GM18873 (cell line): ENCODE results near the gene RABGGTA.

ENCODE experiments used
- ATAC-seq: cut with Tn5 transposase; IDR thresholded peaks from one replicate; pipeline ENCODE4 v1.9.1; 2021; ENCODE audit warnings: mild to moderate bottlenecking, moderate library complexity, moderate number of reproducible peaks; ENCODE audit not compliant: unreplicated experiment, low FRiP score

Gene RABGGTA

GRCh38 chr14:24261969-24262327 lies 9.4 kb downstream of the RABGGTA start:
- ATAC-seq = no peak

GRCh38 chr14:24261256-24261968 lies 10.0 kb downstream of the RABGGTA start:
- no peak for ATAC-seq

GRCh38 chr14:24260780-24261157 lies 10.6 kb downstream of the RABGGTA start:
- ATAC-seq = no peak

- ATAC-seq = no peak
Observed at GRCh38 chr14:24260026-24260779, 11.2 kb downstream of the RABGGTA start.

- no peak for ATAC-seq
Observed at GRCh38 chr14:24259282-24260025, 11.9 kb downstream of the RABGGTA start.

GRCh38 chr14:24258548-24259265 lies 12.7 kb downstream of the RABGGTA start:
- ATAC-seq = no peak

GRCh38 chr14:24258119-24258518 lies 13.3 kb downstream of the RABGGTA start:
- no peak for ATAC-seq

GRCh38 chr14:24256960-24257359 lies 14.4 kb downstream of the RABGGTA start:
- ATAC-seq = no peak

- no peak for ATAC-seq
Observed at GRCh38 chr14:24255931-24256711, 15.3 kb downstream of the RABGGTA start.

- no peak for ATAC-seq
Observed at GRCh38 chr14:24255438-24255837, 16.0 kb downstream of the RABGGTA start.

- no peak for ATAC-seq
Observed at GRCh38 chr14:24254630-24255392, 16.6 kb downstream of the RABGGTA start.

GRCh38 chr14:24253936-24254335 lies 17.5 kb downstream of the RABGGTA start:
- ATAC-seq = no peak

GRCh38 chr14:24252289-24253124 lies 18.9 kb downstream of the RABGGTA start:
- no peak for ATAC-seq

- no peak for ATAC-seq
Observed at GRCh38 chr14:24251880-24252288, 19.5 kb downstream of the RABGGTA start.

GRCh38 chr14:24250354-24250753 lies 21.0 kb downstream of the RABGGTA start:
- no peak for ATAC-seq

- ATAC-seq = no peak
Observed at GRCh38 chr14:24249230-24250021, 22.0 kb downstream of the RABGGTA start.

- no peak for ATAC-seq
Observed at GRCh38 chr14:24247422-24247821, 24.0 kb downstream of the RABGGTA start.
